RPMI7951 (cell line): ENCODE measurements around the gene CDH23. TPM values are rescaled to one million over a fixed set of nuclear protein-coding genes. Genes with fewer than 3 reads are reported as not detected.

Experiments
- DNase-seq: peaks from one replicate; pipeline ENCODE4 v3.0.0-alpha.2; 2012; ENCODE audit warnings: low read depth
- total RNA-seq: library from RNA; depleted of rRNA; stranded (reverse); fragments of >200 nt; shearing (Covaris generic); gene quantifications from 2 replicates; pipeline ENCODE4 v1.2.3, GENCODE V29; 2014

The CDH23 gene
- total RNA-seq, 1 experiment from 2014 or later, result not detected

DNA sequence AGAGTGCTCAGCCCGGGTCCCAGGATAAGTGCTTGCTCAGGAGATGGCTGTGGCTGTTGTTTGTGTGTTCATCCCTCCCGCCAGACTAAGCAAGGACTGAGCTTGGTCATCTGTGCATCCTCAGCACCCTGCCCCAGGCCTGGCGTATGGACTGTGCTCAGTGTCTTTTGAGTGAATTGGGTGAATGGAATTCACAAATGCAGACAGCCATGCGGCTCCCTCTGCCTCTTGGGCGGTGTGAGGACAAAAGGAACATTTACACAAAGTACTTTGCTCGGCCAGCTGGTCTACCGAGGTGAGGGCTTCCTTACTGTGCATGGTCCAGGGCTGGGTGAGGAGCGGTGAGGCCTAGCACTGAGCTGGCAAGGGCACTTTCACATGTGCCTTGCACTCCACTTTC lies 120.2 kb downstream of the CDH23 start:
- DNase-seq, result no peak

DNA sequence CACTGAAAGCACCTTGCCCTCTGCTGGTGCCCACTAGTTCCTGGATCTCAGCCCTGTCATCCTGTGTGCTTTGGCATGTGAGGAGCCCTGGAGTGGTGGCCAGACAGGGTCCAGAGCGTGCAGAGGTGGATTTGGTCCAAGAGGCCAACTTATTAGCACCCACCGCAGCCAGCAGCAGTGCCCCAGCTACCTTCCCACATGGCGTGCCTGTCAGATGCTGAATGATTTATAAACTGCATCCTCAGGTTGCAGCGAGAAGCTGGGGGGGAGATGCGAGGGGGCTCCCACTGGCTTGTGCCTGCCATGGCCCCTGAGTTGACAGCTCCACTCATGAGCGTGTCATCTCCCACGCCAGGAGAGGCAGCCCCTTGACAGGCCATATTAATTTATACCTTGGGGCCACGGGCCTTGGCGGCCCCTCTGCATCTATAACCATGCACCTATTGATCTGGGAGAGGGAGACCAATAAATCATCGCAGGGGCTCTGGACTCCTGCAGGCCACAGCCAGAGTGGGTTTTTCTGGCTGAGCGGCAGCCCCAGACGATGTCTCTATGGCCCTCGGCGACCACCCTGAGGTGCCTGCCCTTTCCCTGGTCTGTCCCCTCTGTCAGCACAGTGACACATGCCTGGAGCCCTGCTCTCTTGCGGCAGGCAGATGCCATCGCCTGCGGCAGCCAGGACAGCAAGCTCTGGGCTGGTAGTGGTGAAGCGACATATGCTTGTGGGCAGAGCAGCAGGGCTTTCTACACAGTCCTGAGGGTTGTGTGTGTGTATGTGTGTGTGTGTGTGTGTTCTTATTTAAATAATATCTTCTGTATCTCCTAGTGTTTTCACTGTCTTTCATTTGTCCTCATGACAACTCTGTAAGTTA lies 120.8 kb downstream of the CDH23 start:
- no peak for DNase-seq

DNA sequence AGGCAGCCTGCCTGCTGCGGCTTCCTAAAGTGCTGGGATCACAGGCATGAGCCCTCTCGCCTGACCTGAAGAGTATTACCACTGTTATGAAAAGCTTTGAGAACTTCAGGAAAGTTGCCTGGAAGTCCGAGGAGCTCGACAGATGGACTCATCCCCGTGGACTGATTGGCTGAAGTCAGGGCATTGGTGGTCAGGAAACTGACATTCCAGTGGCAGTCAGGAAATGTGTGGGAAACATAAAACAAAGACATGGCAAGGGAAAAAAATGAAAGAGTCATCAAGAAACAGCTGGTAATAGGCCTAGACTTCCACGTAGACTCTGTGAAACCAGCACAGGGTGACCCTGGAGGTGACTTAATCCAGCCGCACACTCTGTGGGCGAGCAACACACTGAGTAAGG lies 123.3 kb downstream of the CDH23 start:
- peak; percentile 2 for DNase-seq

DNA sequence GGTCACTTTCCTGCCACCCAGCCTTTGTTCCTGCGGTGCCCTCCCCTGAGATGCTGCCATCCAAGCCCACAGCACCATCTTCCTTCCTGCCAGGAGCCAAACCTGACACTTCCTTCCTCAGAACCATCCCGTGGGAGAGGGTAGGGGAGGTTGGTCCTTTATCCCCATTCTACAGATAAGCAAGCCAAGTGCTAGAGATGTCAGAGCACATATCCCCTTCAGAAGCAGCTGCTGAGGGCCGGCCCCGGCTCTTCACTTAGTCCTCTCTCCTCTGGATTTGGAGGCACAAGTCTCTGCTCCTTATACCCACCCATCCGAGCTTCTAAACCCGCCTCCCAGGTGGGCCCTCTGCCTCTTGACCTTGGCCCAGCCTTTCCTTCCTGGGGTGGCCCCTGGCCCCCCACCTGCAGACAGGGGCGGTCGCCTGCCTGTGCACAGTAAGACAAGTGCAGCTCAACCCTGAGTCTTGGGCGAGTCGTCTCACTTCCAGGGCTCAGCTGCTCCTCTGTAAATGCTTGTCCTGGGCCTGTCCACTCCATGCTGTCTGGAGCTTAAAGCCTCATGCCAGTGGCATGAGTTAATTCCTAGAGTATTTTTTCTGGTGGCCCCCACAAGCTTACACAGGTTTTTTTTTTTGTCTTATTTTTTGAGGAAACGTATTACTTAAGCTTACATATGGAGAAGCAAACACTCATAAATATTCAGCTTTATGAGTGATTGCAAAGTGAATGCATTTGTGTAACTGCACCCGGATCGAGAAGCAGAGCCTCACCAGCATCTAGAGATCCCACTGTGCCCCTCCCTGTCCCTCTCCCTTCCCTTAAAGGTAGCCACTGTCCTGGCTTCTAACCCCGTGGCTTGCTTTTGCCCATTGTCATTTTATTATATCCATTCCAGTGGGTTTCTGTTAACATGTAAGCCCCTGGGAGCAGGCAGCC lies 125.1 kb downstream of the CDH23 start:
- no peak for DNase-seq

DNA sequence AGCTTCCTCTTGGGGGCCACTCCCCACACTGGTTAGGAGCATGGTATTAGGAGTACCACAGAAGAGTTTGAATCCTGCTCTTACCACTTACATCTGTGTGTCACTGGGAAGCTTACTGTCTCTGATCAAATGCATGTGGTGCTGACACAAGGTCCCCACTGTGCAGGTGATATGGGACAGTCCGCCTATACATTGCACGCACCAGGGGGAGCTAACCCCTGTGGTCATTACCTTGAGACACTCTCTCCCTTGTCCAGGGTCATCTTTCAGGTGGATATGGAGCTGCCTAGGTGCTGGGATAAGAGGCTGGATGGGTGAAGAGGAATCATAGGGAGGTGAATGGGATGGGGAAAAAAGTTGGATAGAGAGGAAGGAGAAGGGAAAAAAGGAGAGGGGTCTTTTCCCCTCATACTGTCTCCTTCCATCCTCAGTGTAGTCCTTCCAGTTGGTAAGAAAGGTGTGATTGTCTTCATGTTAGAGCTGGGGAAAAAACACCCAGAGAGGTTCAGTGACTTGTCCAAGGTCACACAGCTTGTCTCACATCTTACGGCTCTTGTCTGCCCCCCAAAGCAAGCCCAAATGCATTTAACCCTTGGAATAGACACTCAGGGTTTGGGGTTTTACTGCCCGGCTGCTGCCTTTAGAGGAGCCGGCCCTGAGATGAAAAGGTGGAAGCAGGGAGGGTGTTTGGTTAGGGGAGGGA lies 125.9 kb downstream of the CDH23 start:
- no peak for DNase-seq

DNA sequence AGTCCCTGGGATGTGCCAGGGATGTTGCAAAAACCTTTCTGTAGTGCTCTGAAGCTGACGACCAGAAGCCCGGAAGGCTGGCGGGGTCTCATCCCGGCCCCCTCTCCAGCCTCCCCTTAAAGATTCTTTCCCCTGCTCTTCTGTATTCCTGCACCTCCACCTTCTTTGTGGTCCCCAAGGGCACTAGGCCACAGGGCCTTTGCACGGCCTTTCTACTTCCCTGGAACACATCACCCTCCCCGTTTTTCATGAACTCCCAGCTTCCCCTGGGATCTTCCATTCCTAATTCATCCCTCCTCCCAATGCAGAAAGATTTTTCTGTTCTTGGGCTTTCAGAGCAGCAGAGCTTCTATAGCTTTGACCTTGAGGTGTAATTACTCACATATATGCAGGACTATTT lies 127.0 kb downstream of the CDH23 start:
- DNase-seq, result no peak

DNA sequence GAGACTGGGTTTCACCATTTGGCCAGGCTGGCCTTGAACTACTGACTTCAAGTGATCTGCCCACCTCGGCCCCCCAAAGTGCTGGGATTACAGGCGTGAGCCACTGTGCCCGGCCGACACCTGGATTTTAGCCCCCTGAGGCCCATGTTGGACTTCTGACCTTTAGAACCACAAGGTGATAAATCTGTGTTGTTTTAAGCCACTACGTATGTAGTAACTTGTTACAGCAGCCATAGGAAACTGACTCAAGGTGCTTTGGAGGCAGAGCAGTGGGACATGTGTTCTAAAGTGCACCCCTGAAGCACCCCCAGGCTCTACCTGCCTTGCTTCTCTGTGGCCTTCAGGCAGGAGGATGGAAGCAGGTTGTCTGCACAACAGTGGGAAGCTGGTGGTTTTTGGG lies 128.4 kb downstream of the CDH23 start:
- no peak for DNase-seq

DNA sequence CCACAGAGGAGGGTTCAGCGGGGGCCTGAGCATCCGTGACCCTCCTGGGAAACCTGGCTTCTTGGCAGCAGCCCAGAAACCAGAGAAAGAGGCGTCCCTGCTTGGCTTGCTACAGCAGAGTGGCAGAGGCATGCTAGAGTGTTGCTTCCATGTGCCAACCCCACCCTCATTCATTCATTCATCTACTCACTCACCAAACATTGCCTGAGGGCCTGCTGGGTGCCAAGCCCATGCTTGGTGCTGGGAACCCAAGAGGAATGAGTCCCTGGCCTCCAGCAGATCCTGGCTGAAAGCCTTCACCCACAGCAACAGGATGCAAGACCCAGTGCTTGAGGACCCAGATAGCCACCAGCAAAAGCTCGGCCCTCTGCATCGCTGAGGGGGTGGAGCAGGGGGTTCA lies 129.0 kb downstream of the CDH23 start:
- no peak for DNase-seq

DNA sequence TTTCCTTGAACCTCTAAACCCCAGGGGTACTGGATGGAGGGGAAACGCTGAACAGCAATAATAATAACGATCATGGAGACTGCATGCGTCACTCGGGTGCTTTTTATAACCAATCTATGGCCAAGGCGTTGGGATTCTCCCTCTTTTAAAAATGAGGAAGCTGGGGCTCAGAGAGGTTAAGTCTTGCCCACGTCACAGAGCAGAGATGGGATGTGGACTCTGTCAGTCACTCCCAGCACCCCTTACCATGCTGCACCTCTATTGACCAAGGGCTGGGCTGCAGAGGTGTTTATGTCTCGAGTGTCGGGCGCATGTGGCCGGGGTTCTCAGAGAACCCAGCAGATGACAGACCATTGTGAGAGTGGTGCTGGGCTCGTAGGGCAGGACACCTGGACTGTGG lies 129.9 kb downstream of the CDH23 start:
- DNase-seq, result no peak

DNA sequence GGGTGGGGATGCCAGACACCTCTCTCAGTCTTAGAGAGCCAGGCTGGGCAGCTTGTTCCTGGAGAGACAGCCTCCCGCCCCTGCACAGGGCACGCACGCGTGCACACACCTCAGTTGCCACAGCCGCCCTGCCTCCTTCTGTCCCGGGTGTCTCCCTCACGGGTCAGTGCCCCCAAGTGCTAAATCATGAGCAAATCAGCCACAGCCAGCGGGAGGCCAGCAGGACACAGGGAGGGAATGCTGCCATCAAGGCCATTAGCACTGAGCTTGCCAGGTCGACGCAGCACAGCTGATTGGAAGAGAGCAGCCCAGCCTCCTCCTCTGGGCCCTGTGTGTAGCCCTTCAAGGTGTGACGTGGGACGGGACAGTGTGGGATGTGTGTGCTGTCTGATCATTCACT lies 130.4 kb downstream of the CDH23 start:
- DNase-seq, result no peak

DNA sequence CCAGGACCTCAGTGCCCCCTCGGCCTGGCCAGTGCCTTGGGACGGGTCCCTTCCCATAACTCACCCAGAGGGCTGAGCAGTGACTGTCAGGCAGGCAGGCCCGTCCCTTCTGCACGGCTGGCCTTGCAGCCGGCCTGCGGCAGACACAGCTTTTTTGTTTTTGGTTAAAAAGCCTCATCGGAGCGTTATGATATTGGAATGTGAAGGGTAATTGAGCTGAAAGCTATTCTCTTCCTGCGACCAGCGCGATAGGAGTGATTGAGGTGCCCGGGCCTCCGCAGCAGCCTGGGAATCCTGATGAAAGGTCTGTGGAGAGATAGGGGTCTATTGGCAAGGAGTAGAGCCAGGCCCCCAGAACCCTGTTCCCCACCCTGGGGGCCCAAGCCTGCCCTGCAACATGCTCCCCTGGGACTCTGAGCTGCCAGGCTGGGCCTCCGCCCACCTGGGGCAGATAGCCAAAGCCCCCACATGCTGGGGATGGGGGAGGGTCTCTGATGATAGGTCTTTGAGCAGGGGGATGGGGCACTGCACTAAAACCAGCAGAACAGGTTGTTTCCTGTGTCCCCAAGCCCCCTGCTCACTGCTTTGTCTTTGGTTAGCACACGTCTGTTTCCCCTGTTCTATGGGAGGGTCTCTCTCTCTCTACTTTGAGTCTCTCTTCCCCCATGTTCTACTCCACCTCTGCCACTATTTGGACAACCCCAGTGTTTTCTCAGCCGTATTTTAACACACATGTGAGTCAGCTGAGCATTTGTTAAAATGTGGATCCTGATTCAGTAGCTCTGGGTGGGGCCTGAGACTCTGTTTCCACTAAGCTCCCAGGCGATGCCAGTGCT lies 131.9 kb downstream of the CDH23 start:
- DNase-seq, result no peak

DNA sequence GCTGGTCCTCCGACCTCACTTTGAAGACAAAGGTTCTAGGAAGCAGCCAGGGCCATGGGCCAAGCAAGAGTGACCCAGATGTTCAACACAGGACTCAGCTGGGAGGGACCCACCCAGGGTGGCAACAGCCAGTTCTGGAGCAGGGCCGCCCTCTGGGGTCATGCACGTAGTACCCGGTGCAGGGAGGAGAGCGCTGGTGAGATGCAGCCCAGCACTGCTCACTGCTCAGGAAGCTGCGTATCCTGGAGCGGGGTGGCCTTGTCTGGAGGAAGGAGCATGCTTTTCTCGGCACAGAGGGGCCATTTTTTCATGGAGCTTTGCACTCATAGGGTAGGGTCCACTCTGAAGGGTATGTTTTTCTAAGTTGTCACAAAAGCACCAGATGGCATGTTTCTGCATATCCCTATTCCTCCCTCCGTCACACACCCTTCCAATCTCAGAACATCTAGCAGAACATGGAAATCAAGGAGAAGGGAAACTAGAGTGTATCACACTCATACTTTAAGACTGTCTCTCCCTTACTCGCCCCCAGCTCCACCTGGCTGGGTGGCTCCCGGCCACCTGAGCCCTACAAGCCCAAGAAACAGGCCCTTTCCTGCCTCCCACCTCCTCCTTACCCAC lies 132.6 kb downstream of the CDH23 start:
- DNase-seq, result no peak

DNA sequence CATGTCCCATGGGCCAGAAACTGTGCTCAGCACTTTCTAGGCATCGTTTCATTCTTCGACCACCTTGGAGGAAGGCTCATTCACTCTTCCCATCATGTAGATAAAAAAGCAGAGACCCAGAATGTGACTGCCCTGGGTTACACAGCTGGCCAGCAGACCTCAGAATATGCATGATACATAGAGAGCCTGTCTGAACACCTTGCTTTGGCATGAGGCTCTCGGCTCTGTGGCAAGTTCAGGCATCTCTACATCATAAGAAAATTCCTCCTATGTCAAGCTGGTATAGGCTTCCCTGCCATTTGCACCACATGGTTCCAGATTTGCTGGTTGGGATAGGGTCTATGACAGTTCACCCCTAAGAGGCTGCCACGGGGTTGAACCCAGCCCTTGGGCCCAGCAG lies 134.1 kb downstream of the CDH23 start:
- no peak for DNase-seq

DNA sequence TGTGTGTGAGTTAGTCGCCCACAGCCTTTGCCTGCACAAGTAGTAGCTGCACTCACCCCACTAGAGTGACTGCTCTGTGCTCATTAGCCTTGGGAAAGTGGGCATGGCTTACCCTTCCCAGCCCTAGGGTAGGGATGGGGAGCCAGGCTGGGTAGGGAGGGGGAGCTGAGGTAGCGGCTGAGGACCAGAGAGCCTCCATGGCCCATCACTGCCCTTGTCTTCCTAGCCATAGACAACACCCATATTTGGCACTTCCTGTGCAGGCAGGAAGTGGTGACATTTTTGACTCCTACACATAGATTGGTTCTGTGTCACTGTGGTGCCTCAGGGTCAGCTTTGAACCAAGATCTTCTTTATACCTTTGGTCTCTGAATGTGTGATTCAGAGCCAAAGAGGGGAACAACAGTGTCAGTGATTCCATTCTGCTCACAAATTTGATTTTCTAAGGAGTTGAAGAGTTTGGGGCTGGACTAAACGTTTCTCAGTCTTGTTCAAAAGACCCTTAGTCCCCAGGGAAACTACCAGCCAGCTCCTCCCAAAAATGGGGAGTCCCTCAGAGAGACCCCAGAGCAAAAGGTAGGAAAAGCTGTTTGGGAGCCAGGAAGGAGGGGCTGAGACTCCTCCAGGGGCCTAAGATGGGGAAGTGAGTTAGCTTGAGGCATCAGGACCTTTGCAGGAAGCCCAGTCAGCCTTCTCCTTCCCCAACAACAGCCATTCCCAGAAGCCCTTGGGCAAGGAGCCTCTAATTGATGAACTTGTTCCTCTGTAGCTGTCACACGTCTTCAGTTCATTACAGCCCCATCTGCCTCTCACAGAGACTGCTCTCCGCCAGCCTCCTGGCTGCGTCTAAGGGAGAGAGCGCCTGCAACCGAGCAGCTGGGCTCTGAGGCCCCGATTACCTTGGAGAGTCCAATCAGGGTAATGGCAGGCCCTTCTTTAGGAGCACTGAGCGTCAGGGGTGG lies 135.0 kb downstream of the CDH23 start:
- DNase-seq, result peak; percentile 32

DNA sequence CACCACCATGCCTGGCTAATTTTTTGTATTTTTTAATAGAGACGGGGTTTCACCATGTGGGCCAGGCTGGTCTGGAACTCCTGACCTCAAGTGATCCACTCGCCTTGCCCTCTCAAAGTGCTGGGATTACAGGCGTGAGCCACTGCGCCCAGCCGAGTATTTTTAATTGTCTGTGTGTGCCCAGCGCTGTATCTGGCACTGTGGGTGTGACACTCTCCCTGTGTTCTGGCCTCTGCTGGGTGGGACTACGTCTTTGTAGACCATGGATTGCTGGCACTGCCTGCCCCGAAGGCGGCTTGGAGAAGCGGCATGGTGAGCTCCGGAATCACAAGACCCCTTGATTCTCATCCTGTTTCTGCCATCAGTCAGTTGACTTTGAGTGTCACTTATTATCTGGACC lies 136.2 kb downstream of the CDH23 start:
- DNase-seq, result no peak

DNA sequence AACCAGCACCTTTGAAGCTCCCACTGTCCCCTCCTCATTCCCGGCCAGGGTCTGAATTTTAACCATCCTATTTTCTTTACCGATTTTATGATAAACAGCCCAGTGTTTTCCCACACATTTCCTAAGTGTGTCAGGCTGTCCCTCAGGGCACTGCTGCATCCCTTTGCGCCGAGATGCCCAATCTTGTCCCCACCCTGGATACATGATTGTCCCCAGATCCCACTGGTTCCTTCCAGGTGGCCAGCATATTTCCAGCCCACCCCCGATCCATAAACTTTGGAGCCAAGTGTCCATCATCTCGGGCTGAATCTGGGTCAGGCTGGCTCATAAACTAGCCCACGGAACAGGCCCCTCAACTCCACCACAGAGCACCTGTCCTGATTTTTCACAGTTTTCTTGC lies 137.2 kb downstream of the CDH23 start:
- DNase-seq, result no peak

DNA sequence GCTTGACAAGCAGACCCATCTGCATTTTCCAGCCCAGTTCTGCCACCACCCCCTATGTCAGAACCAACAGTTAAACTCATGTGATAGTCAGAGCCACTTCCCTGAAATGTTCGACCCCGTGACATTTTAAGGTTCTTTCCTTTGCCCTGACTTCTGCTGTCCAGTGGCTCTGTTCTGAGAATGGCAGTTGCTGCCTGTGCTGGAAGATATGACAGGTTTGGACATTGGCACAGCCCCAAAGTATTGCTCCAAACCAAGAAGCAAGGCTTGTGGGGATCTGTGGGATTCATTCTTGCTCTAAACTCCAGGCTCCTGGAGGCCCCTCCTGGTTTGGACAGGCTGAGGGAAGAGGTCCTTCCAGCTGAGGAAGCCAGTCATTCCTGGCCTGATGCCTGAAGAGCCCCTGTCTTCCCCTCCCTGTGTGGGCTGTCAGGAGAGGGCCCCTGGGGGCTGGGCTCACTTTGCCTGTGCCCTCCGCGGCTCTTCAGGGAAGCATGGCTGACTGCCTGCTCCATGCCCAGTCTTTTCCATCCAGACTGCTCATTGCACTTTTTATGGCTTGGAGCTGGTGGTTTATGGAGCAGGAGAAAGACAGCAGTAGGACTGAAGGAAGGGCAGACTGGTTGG lies 138.0 kb downstream of the CDH23 start:
- no peak for DNase-seq

DNA sequence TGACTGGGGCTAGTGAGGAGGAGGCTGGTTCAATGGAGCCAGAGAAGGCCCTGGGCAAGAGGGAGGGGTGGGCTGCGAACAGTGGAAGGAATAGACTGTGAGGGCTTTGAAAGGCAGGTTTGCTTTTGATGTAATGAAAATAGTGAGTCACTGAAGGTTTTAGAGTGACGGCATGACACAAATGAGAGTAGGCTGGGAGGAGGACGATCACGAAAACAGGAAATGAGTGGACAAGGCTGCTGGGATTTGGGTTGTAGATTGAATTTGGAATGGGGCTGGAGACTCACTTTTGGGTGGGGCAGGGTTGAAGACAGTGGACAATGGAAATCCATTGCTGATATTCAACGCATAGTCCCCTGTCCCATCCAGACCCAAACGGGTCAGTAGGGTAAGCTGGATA lies 139.6 kb downstream of the CDH23 start:
- DNase-seq, result no peak

DNA sequence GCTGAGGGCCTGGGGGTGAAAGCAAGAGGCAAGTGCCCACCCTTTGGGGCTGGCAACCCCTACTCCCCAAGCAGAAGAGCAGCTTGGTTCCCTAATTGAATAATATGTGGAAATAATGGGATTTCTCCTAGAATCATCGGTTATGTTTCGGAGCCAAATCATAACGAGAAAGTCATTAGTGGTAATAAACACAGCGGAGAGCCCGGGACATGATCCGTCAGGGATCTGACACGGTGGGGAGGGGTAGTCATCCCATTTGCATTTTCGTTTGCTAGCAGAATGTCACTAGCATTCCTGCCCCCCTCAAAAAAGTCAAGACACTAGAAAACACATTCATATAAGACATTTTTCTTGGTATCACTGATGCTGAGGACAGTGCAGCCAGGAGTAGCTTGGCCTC lies 140.4 kb downstream of the CDH23 start:
- no peak for DNase-seq
